ENCODE measurements around the gene SEMA4A. TPM values are rescaled to one million over a fixed set of nuclear protein-coding genes. Genes with fewer than 3 reads are reported as not detected.

Gene SEMA4A
- total RNA-seq, 2 experiments from 2014 or later = 77.8 to 196 TPM

DNA sequence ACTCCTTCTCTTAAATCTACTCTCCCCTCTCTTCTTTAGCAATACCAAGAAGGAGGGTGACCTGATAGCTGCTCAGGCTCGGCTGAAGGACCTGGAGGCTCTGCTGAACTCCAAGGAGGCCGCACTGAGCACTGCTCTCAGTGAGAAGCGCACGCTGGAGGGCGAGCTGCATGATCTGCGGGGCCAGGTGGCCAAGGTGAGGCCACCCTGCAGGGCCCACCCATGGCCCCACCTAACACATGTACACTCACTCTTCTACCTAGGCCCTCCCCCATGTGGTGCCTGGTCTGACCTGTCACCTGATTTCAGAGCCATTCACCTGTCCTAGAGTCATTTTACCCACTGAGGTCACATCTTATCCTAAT is 22.8 kb upstream of the SEMA4A start:
- no TSS peak for BruUV-seq (replicated peaks)

DNA sequence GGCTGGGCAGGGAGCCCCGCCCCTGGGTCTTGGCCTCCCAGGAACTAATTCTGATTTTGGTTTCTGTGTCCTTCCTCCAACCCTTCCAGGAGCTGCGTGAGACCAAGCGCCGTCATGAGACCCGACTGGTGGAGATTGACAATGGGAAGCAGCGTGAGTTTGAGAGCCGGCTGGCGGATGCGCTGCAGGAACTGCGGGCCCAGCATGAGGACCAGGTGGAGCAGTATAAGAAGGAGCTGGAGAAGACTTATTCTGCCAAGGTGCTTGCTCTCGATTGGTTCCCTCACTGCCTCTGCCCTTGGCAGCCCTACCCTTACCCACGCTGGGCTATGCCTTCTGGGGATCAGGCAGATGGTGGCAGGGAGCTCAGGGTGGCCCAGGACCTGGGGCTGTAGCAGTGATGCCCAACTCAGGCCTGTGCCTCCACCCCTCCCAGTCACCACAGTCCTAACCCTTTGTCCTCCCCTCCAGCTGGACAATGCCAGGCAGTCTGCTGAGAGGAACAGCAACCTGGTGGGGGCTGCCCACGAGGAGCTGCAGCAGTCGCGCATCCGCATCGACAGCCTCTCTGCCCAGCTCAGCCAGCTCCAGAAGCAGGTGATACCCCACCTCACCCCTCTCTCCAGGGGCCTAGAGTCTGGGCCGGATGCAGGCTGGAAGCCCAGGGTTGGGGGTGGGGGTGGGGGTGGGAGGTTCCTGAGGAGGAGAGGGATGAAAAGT is 18.5 kb upstream of the SEMA4A start:
- Histone ChIP-seq H3K4me2 (ENCODE audit: low read length) (no peak overlapping the region), H3K79me2 (ENCODE audit: insufficient read depth, low read depth, low read length) (no peaks in the 10 kb centered on the region), H3K9me3 (ENCODE audit: low read length) (no peaks in the 10 kb centered on the region), H3K4me3 (ENCODE audit: low read depth, low read length, poor library complexity, severe bottlenecking) (no peak overlapping the region), H3K9me2 (ENCODE audit: insufficient read depth, low read length) (no peaks in the 10 kb centered on the region), H3K4me1 (ENCODE audit: insufficient read depth, low read length, poor library complexity, severe bottlenecking) (no peaks in the 10 kb centered on the region), H3K36me3 (ENCODE audit: insufficient read depth, low read length) (no peaks in the 10 kb centered on the region), H4K20me1 (ENCODE audit: insufficient read depth, low read length) (no peaks in the 10 kb centered on the region), H3K27ac (ENCODE audit: low read depth, low read length, poor library complexity, severe bottlenecking) (no peak overlapping the region), H2AFZ (ENCODE audit: low read length) (no peak overlapping the region)
- ChIA-PET POLR2A (interaction anchor here (1.1 to 1.2 kb wide), 3 partner anchors 17 to 146 kb away, joined by 3 to 5 read pairs (median 4); partner anchors contain the start of gene PMF1), CTCF (ENCODE audit: unreplicated experiment) (interaction anchor here (1.1 to 1.2 kb wide), 2 partner anchors 12 to 37 kb away, joined by 3 read pairs; no protein-coding TSS in a partner anchor)
- intact Hi-C loops (cut with micrococcal nuclease; ENCODE audit: unreplicated experiment) = no loop called here
- no TSS peak for BruUV-seq (replicated peaks)
- DNase-seq (ENCODE audit: low spot score) = no peak
- TF ChIP-seq EZH2phosphoT487 (IDR thresholded peaks at IDR 0.05; ENCODE audit: borderline replicate concordance, low read depth, low read length) = no peak

More for the DNA sequence above, 22.8 kb upstream of the SEMA4A start:
- Histone ChIP-seq H3K79me2 (ENCODE audit: insufficient read depth, low read depth, low read length) (no peaks in the 10 kb centered on the region), H3K4me2 (ENCODE audit: low read length) (no peak overlapping the region), H4K20me1 (ENCODE audit: insufficient read depth, low read length) (no peaks in the 10 kb centered on the region), H3K27ac (ENCODE audit: low read depth, low read length, poor library complexity, severe bottlenecking) (no peak overlapping the region), H3K9me2 (ENCODE audit: insufficient read depth, low read length) (no peaks in the 10 kb centered on the region), H3K4me3 (ENCODE audit: low read depth, low read length, poor library complexity, severe bottlenecking) (no peak overlapping the region), H3K36me3 (ENCODE audit: insufficient read depth, low read length) (no peaks in the 10 kb centered on the region), H2AFZ (ENCODE audit: low read length) (no peak overlapping the region), H3K9me3 (ENCODE audit: low read length) (no peaks in the 10 kb centered on the region), H3K4me1 (ENCODE audit: insufficient read depth, low read length, poor library complexity, severe bottlenecking) (peaks cover 27% of the 10 kb centered on the region)
- intact Hi-C loops (cut with micrococcal nuclease; ENCODE audit: unreplicated experiment) = loop anchor here (1.0 kb wide), 2 partner anchors 34 to 40 kb away; no protein-coding TSS in a partner anchor
- DNase-seq (ENCODE audit: low spot score) = no peak
- TF ChIP-seq EZH2phosphoT487 (IDR thresholded peaks at IDR 0.05; ENCODE audit: borderline replicate concordance, low read depth, low read length) (no peak), CTCF (conservative IDR thresholded peaks at IDR 0.05; ENCODE audit: low read length) (no peak; the same call in 1 of the 2 replicates)
- POLR2A ChIA-PET = interaction anchor here (1.0 kb wide), 1 partner anchor 12 kb away, joined by 3 read pairs; no protein-coding TSS in a partner anchor
- CTCF ChIA-PET (ENCODE audit: unreplicated experiment) = interaction anchor here (1.3 kb wide), 1 partner anchor 28 kb away, joined by 3 read pairs; no protein-coding TSS in a partner anchor

DNA sequence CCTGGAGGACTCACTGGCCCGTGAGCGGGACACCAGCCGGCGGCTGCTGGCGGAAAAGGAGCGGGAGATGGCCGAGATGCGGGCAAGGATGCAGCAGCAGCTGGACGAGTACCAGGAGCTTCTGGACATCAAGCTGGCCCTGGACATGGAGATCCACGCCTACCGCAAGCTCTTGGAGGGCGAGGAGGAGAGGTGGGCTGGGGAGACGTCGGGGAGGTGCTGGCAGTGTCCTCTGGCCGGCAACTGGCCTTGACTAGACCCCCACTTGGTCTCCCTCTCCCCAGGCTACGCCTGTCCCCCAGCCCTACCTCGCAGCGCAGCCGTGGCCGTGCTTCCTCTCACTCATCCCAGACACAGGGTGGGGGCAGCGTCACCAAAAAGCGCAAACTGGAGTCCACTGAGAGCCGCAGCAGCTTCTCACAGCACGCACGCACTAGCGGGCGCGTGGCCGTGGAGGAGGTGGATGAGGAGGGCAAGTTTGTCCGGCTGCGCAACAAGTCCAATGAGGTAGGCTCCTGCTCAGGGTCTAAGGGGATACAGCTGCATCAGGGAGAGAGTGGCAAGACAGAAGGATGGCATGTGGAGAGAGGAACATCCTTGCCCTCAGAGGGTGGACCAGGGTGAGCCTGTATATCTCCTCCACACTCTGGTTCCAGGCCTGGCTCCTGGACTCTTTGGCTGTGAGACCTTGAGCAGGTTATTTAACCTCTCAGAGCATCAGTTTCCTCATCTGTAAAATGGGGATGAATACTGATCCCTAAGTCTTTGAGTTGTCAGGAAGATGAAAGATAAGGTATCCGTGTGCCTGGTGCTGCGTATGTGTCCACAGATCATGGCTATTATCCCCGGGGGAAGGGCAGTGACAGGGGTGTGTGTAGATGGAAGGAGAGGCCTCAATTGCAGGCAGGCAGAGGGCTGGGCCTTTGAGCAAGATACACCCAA is 17.2 kb upstream of the SEMA4A start:
- H3K9me2 ChIP-seq (ENCODE audit: insufficient read depth, low read length) = no peaks in the 10 kb centered on the region
- POLR2A ChIA-PET = interaction anchor here (0.6 to 1.2 kb wide), 4 partner anchors 16 to 145 kb away, joined by 3 to 5 read pairs (median 4); partner anchors contain the start of gene PMF1
- no TSS peak for BruUV-seq (replicated peaks)

More for the DNA sequence above, 17.2 kb upstream of the SEMA4A start:
- DNase-seq (ENCODE audit: low spot score) = no peak
- intact Hi-C loops (cut with micrococcal nuclease; ENCODE audit: unreplicated experiment) = no loop called here
- TF ChIP-seq CTCF (conservative IDR thresholded peaks at IDR 0.05; ENCODE audit: low read length) = no peak
- Histone ChIP-seq H3K4me3 (ENCODE audit: low read depth, low read length, poor library complexity, severe bottlenecking) (no peak overlapping the region), H3K79me2 (ENCODE audit: insufficient read depth, low read depth, low read length) (no peaks in the 10 kb centered on the region), H3K27ac (ENCODE audit: low read depth, low read length, poor library complexity, severe bottlenecking) (no peak overlapping the region), H3K4me2 (ENCODE audit: low read length) (no peak overlapping the region), H3K4me1 (ENCODE audit: insufficient read depth, low read length, poor library complexity, severe bottlenecking) (no peaks in the 10 kb centered on the region), H2AFZ (ENCODE audit: low read length) (no peak overlapping the region), H3K36me3 (ENCODE audit: insufficient read depth, low read length) (no peaks in the 10 kb centered on the region), H3K9me3 (ENCODE audit: low read length) (no peaks in the 10 kb centered on the region), H4K20me1 (ENCODE audit: insufficient read depth, low read length) (no peaks in the 10 kb centered on the region)
- CTCF ChIA-PET (ENCODE audit: unreplicated experiment) = interaction anchor here (0.6 to 1.2 kb wide), 3 partner anchors 9 to 41 kb away, joined by 3 read pairs; no protein-coding TSS in a partner anchor
